Omental fat pad (tissue), 4 donors: ENCODE measurements around the gene SLC17A5. TPM values are rescaled to one million over a fixed set of nuclear protein-coding genes. Genes with fewer than 3 reads are reported as not detected.
"Not testable (repeated sequence)": the region's sequence is repeated elsewhere in the genome, so short reads cannot be mapped to it uniquely, and the experiment has no call there.

Experiments used
- ATAC-seq: fragments of 150-250 bp; one replicate; pipeline ENCODE4 v1.9.1; 2016; ENCODE audit warnings: mild to moderate bottlenecking, moderate library complexity; ENCODE audit not compliant: low FRiP score
- DNase-seq: peaks from one replicate; pipeline ENCODE4 v3.0.0-alpha.2; 2019; ENCODE audit warnings: low spot score
- CTCF ChIP-seq, 3 donors: fragments of 450-650 bp; IDR thresholded peaks; one replicate each; pipeline ENCODE4 v1.5.1; 2016 to 2017; ENCODE audit warnings: antibody characterized with exemption in 3 of 3, mild to moderate bottlenecking in 3 of 3, moderate library complexity in 2 of 3
- total RNA-seq, 4 donors: library from RNA; depleted of rRNA; stranded (reverse); fragments of >200 nt; gene quantifications; one replicate each; pipeline ENCODE4 v1.1.0, GENCODE V29; 2016

Gene SLC17A5
- total RNA-seq, 4 donors from 2014 or later: 18.9 to 36.5 (median 28.0) TPM

DNA sequence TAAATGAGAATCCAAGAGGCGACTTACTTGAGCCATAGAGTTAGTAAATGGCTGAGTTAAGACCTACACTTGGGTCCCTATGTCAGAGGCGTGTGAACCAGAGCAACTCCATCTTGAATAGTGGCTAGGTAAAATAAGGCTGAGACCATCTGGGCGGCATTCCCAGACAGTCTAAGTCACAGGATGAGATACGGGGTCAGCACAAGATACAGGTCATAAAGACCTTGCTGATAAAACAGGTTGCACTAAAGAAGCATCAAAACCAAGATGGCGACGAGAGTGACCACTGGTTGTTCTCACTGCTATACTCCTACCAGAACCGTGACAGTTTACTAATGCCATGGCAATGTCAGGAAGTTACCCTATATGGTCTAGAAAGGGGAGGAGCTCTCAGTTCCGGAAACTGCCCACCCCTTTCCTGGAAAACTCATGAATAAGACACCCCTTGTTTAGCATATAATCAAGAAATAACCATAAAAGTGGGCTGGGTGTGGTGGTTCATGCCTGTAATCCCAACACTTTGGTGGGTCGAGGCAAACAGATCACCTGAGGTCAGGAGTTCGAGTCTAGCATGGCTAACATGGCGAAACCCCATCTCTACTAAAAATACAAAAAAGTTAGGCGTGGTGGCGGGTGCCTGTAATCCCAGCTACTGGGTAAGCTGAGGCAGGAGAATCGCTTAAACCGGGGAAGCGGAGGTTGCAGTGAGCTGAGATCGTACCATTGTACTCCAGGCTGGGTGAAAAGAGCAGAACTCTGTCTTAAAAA lies 89.0 kb downstream of the SLC17A5 start:
- DNase-seq: no peak
- no peak for TF ChIP-seq CTCF (IDR thresholded peaks at IDR 0.05)

DNA sequence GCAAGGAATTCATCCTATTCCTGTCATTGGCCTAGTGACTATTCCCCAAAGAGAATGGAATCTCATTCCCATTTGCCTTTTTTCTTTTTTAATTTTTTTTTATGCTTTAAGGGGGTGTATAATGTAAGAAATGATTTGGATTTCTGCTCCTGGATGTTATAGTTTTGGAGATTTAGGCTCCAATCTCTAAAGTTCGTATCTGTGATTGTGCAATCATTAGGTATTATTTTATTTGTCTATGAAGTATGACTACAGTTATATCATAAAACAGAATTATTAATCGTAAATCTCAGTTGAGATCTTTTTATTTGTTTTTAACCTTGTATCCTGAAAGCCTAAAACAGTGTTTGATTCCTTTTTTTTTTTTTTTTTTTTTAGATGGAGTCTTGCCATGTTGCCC lies 91.2 kb downstream of the SLC17A5 start:
- ATAC-seq: no peak

More for the DNA sequence above, 89.0 kb downstream of the SLC17A5 start:
- ATAC-seq: no peak

DNA sequence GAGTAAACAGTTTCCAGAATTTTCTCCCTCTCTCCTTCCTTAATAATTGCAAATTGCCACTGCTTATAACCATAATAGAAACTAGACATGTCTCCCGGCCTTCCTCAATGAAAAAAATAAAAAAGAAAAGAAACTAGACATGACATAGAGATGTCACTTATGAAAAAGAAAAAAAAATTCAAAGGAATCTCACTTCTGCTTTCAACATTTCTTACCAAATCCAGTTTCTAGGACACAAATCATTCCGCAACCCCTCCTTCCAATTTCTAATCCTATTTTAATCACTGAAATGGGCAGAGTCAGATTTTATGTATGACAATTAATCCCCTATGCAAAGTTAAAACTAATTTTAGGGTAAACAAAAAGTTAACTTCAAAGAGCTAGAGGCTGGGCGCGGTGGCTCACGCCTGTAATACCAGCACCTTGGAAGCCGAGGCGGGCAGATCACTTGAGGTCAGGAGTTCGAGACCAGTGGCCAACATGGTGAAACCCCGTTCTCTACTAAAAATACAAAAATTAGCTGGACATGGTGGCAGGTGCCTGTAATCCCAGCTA lies 92.9 kb downstream of the SLC17A5 start:
- ATAC-seq (no peak), DNase-seq (no peak)
- TF ChIP-seq CTCF (IDR thresholded peaks at IDR 0.05): no peak

More for the DNA sequence above, 91.2 kb downstream of the SLC17A5 start:
- TF ChIP-seq CTCF (IDR thresholded peaks at IDR 0.05): no peak
- no peak for DNase-seq

DNA sequence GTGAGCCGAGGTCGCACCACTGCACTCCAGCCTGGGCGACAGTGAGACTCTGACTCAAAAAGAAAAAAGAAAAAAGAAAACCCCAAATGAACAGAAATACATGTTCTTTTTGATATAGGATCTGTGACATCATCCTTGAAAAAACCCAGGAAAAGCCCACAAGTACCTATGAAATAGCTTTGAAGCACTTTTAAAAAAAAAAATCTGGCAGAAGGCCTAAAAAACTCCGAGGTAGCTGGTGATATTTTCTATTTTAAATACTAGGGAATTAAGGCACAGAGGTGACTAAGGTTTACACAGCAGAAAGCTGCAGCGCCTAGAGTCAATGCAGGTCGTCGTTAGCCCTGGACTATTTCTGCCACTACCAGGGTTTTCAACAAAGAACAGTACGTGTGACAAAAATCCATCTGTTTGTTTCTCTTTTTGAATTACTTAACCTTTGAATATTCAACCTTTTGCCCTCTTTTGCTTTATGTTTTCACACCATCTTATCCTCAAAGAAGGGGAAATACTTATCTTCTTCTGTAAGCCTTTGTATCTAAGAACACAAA lies 93.5 kb downstream of the SLC17A5 start:
- TF ChIP-seq CTCF (IDR thresholded peaks at IDR 0.05): no peak
- DNase-seq (no peak), ATAC-seq (no peak)

DNA sequence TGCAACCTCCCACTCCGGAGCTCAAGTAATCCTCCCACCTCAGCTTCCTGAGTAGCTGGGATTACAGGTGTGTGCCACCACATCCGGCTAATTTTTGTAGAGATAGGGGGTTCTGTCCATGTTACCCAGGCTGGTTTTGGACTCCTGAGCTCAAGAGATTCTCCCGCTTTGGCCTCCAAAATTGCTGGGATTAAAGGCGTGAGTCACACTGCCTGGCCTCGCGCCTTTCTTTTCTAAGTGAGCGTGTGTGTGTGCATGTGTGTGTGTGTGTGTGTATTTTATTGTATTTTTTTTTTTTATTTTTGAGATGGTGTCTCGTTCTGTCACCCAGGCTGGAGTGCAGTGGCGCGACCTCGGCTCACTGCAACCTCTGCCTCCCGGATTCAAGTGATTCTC lies 94.4 kb downstream of the SLC17A5 start:
- DNase-seq, ATAC-seq: not testable (repeated sequence)

DNA sequence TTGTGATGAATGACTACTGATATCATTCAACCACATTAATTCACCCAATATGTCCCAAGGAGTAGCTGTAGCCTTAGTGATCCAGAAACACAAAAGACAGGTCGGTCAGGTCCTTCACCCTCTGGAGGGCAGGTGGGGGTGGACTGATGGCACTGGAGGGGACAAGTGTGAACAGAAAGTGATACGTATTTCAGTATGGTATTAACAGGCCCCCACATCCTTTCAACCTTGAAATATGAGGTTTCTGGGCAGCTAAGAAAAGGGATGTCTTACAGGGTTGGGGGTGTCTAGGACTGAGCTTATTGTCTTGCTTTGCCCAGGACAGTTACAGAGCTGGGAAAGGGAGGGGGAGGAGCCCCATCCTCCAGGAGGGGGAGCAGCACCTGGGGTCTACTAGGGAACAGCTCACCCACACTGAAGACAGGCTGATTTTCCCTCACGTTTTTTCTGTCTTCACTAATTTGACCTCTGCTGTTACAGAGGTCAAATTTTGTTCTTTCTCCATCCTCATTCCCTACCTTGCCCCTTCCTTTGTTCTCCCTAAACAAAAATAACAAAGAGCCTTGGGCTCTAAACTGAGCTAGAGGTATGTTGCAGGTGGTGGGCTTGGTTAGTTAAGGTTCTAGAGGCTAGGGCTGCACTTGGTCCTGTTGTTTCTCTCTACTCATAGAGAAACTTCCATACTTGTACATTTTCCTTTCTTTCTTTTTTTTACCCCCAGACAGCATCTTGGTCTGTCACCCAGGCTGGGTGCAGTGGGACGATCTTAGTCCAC lies 95.0 kb downstream of the SLC17A5 start:
- no peak for ATAC-seq
- no peak for TF ChIP-seq CTCF (IDR thresholded peaks at IDR 0.05)

GRCh38 chr6:73556836-73557235 lies 97.0 kb downstream of the SLC17A5 start:
- ATAC-seq: no peak

More for the DNA sequence above, 95.0 kb downstream of the SLC17A5 start:
- no peak for DNase-seq

DNA sequence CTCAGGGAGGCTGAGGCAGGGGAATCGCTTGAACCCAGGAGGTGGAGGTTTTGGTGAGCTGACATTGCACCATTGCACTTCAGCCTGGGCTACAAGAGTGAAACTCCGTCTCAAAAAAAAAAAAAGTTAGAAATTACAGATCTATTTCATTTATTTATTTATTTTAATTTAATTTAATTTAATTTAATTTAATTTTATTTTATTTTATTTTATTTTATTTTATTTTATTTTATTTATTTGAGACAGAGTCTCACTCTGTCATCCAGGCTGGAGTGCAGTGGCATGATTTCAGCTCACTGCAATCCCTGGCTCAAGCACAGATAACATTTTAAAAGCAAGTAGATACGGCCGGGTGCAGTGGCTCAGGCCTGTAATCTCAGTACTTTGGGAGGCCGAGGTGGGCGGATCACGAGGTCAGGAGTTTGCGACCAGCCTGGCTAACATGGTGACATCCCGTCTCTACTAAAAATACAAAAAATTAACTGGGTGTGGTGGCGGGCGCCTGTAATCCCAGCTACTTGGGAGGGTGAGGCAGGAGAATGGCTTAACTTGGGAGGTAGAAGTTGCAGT lies 98.3 kb downstream of the SLC17A5 start:
- not testable (repeated sequence) for DNase-seq, ATAC-seq

More at GRCh38 chr6:73556836-73557235, 97.0 kb downstream of the SLC17A5 start:
- no peak for TF ChIP-seq CTCF (IDR thresholded peaks at IDR 0.05)
- no peak for DNase-seq

DNA sequence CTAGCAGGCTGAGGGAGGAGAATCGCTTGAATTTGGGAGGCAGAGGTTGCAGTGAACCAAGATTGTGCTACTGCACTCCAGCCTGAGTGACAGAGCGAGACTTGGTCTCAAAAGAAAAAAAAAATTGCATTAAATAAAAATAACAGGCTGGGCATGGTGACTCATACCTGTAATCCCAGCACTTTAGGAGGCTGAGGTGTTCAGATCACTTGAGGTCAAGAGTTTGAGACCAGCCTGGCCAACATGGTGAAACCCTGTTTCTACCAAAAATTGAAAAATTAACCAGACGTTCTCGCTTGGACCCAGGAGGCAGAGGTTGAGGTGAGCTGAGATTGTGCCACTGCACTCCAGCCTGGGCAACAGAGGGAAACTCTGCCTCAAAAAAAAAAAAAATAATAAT lies 102.7 kb downstream of the SLC17A5 start:
- ATAC-seq: not testable (repeated sequence)

More for the DNA sequence above, 102.7 kb downstream of the SLC17A5 start:
- DNase-seq: not testable (repeated sequence)
